ENCODE measurements around the gene BARX2.

DNA sequence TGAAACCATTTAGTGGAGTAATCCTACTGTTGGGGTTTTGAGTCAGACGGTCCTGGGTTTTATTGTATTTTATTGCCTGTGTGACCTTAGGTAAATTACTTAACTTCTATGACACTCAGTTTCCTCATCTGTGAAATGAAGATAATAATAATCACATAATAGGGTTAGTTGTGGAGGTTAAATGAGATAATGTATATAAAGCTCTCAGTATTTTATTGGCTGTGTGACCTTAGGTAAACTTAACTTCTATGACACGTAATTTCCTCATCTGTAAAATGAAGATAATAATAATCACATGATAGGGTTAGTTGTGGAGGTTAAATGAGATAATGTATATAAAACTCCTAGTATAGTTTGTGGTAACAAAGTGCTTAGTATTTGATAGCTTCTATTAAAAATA lies 13.2 kb downstream of the BARX2 start:
- TF ChIP-seq, protein P1, sequence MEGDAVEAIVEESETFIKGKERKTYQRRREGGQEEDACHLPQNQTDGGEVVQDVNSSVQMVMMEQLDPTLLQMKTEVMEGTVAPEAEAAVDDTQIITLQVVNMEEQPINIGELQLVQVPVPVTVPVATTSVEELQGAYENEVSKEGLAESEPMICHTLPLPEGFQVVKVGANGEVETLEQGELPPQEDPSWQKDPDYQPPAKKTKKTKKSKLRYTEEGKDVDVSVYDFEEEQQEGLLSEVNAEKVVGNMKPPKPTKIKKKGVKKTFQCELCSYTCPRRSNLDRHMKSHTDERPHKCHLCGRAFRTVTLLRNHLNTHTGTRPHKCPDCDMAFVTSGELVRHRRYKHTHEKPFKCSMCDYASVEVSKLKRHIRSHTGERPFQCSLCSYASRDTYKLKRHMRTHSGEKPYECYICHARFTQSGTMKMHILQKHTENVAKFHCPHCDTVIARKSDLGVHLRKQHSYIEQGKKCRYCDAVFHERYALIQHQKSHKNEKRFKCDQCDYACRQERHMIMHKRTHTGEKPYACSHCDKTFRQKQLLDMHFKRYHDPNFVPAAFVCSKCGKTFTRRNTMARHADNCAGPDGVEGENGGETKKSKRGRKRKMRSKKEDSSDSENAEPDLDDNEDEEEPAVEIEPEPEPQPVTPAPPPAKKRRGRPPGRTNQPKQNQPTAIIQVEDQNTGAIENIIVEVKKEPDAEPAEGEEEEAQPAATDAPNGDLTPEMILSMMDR (IDR thresholded peaks at IDR 0.05 in 2 of 3, conservative IDR thresholded peaks at IDR 0.05 in 1 of 3; ENCODE audit: borderline replicate concordance in 1 of 3, insufficient read depth in 1 of 3, low read depth in 2 of 3, low read length in 2 of 3): no peak
- TF ChIP-seq RAD21 (IDR thresholded peaks at IDR 0.05; ENCODE audit: low read depth): no peak
- TF ChIP-seq EZH2phosphoT487 (IDR thresholded peaks at IDR 0.05; ENCODE audit: borderline replicate concordance): no peak
- no peak for TF ChIP-seq POLR2A (IDR thresholded peaks at IDR 0.05; ENCODE audit: borderline replicate concordance, extremely low read depth, insufficient read depth, insufficient read length)
- TF ChIP-seq CEBPB (IDR thresholded peaks at IDR 0.05; ENCODE audit: low read depth): no peak
- TF ChIP-seq POLR2AphosphoS5 (IDR thresholded peaks at IDR 0.05; ENCODE audit: low read depth, low read length): no peak
